ENCODE results near the gene CASR.

DNA sequence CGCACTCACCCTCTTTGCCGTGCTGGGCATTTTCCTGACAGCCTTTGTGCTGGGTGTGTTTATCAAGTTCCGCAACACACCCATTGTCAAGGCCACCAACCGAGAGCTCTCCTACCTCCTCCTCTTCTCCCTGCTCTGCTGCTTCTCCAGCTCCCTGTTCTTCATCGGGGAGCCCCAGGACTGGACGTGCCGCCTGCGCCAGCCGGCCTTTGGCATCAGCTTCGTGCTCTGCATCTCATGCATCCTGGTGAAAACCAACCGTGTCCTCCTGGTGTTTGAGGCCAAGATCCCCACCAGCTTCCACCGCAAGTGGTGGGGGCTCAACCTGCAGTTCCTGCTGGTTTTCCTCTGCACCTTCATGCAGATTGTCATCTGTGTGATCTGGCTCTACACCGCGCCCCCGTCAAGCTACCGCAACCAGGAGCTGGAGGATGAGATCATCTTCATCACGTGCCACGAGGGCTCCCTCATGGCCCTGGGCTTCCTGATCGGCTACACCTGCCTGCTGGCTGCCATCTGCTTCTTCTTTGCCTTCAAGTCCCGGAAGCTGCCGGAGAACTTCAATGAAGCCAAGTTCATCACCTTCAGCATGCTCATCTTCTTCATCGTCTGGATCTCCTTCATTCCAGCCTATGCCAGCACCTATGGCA lies 100.5 kb downstream of the CASR start:
- TF ChIP-seq, protein P1, sequence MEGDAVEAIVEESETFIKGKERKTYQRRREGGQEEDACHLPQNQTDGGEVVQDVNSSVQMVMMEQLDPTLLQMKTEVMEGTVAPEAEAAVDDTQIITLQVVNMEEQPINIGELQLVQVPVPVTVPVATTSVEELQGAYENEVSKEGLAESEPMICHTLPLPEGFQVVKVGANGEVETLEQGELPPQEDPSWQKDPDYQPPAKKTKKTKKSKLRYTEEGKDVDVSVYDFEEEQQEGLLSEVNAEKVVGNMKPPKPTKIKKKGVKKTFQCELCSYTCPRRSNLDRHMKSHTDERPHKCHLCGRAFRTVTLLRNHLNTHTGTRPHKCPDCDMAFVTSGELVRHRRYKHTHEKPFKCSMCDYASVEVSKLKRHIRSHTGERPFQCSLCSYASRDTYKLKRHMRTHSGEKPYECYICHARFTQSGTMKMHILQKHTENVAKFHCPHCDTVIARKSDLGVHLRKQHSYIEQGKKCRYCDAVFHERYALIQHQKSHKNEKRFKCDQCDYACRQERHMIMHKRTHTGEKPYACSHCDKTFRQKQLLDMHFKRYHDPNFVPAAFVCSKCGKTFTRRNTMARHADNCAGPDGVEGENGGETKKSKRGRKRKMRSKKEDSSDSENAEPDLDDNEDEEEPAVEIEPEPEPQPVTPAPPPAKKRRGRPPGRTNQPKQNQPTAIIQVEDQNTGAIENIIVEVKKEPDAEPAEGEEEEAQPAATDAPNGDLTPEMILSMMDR (IDR thresholded peaks at IDR 0.05; ENCODE audit: insufficient read depth, low read length), result no peak
- TF ChIP-seq, protein P2, sequence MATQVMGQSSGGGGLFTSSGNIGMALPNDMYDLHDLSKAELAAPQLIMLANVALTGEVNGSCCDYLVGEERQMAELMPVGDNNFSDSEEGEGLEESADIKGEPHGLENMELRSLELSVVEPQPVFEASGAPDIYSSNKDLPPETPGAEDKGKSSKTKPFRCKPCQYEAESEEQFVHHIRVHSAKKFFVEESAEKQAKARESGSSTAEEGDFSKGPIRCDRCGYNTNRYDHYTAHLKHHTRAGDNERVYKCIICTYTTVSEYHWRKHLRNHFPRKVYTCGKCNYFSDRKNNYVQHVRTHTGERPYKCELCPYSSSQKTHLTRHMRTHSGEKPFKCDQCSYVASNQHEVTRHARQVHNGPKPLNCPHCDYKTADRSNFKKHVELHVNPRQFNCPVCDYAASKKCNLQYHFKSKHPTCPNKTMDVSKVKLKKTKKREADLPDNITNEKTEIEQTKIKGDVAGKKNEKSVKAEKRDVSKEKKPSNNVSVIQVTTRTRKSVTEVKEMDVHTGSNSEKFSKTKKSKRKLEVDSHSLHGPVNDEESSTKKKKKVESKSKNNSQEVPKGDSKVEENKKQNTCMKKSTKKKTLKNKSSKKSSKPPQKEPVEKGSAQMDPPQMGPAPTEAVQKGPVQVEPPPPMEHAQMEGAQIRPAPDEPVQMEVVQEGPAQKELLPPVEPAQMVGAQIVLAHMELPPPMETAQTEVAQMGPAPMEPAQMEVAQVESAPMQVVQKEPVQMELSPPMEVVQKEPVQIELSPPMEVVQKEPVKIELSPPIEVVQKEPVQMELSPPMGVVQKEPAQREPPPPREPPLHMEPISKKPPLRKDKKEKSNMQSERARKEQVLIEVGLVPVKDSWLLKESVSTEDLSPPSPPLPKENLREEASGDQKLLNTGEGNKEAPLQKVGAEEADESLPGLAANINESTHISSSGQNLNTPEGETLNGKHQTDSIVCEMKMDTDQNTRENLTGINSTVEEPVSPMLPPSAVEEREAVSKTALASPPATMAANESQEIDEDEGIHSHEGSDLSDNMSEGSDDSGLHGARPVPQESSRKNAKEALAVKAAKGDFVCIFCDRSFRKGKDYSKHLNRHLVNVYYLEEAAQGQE (IDR thresholded peaks at IDR 0.05; ENCODE audit: insufficient replicate concordance, low read depth), result no peak
- TF ChIP-seq POLR2AphosphoS5 (IDR thresholded peaks at IDR 0.05; ENCODE audit: low read depth) (no peak), SPI1 (IDR thresholded peaks at IDR 0.05; ENCODE audit: borderline replicate concordance, low read depth) (no peak), GABPA (IDR thresholded peaks at IDR 0.05; ENCODE audit: low read depth) (no peak)

Measured in HL-60 (cell line).